Right kidney (tissue), 9 donors: ENCODE results near the gene ALG3.
A peak's percentile ranks its signal among the peaks of the same experiment; 100 is the strongest.
"Not testable (repeated sequence)": the region's sequence is repeated elsewhere in the genome, so short reads cannot be mapped to it uniquely, and the experiment has no call there.

Experiments
- DNase-seq: peaks from one replicate; pipeline ENCODE4 v3.0.0-alpha.2; 2016
- long read RNA-seq, 8 donors: transcript quantifications; one replicate each; lab custom pipeline, GENCODE V29; 2026

ALG3 gene
- long read RNA-seq, donor 1, transcript ALG3-201 (9 exons, 1,528 nt): major isoform, 6 of 14 reads
- long read RNA-seq, donor 1, partial matches to known transcripts: 5 of 14 reads
- long read RNA-seq, donor 1, other reads (novel, unspliced or antisense): 0 of 14 reads
- long read RNA-seq, donor 2, partial matches to known transcripts: 0 of 6 reads
- long read RNA-seq, donor 2, other reads (novel, unspliced or antisense): 0 of 6 reads
- long read RNA-seq, donor 3, partial matches to known transcripts: 0 of 6 reads
- long read RNA-seq, donor 3, other reads (novel, unspliced or antisense): 0 of 6 reads
- long read RNA-seq, donor 4, transcript ALG3-201 (9 exons, 1,528 nt): major isoform, 5 of 18 reads
- long read RNA-seq, donor 4, partial matches to known transcripts: 11 of 18 reads
- long read RNA-seq, donor 4, other reads (novel, unspliced or antisense): 0 of 18 reads
- long read RNA-seq, donor 5, transcript ALG3-201 (9 exons, 1,528 nt): major isoform, 12 of 24 reads
- long read RNA-seq, donor 5, partial matches to known transcripts: 0 of 24 reads
- long read RNA-seq, donor 5, other reads (novel, unspliced or antisense): 8 of 24 reads
- long read RNA-seq, donor 6, partial matches to known transcripts: 6 of 11 reads
- long read RNA-seq, donor 6, other reads (novel, unspliced or antisense): 0 of 11 reads
- long read RNA-seq, donor 7, transcript ALG3-201 (9 exons, 1,528 nt): major isoform, 11 of 34 reads
- long read RNA-seq, donor 7, partial matches to known transcripts: 12 of 34 reads
- long read RNA-seq, donor 7, other reads (novel, unspliced or antisense): 6 of 34 reads
- long read RNA-seq, donor 8, partial matches to known transcripts: 0 of 4 reads
- long read RNA-seq, donor 8, other reads (novel, unspliced or antisense): 0 of 4 reads

GRCh38 chr3:184248454-184249411, at the start of gene ALG3:
TSS of gene ALG3 (minus strand) at chr3:184248962. CDS start at chr3:184248940, 22 bp downstream.
- peak; percentile 86 for DNase-seq

GRCh38 chr3:184296616-184297015, 47.9 kb upstream of the ALG3 start:
- no peak for DNase-seq

- DNase-seq: no peak
These were observed 47.0 kb upstream of the ALG3 start for GRCh38 chr3:184295771-184296170.

GRCh38 chr3:184291738-184292445, 43.1 kb upstream of the ALG3 start:
- DNase-seq: no peak

- DNase-seq: no peak
These were observed 42.4 kb upstream of the ALG3 start for GRCh38 chr3:184291044-184291737.

- DNase-seq: no peak
These were observed 41.6 kb upstream of the ALG3 start for GRCh38 chr3:184290331-184290730.

GRCh38 chr3:184289426-184289938, 40.7 kb upstream of the ALG3 start:
- no peak for DNase-seq

GRCh38 chr3:184284696-184285095, 35.9 kb upstream of the ALG3 start:
- no peak for DNase-seq

- DNase-seq: no peak
These were observed 34.9 kb upstream of the ALG3 start for GRCh38 chr3:184283681-184284080.

GRCh38 chr3:184282941-184283340, 34.2 kb upstream of the ALG3 start:
- DNase-seq: no peak

GRCh38 chr3:184277366-184277765, 28.6 kb upstream of the ALG3 start:
- no peak for DNase-seq

- DNase-seq: no peak
These were observed 27.5 kb upstream of the ALG3 start, which contains the start of gene ECE2 for GRCh38 chr3:184275961-184276910. TSS of gene ECE2 (plus strand) at chr3:184276022. CDS start at chr3:184276154, 132 bp downstream.

GRCh38 chr3:184275381-184275701, 26.6 kb upstream of the ALG3 start:
- no peak for DNase-seq

GRCh38 chr3:184272269-184272668, 23.5 kb upstream of the ALG3 start:
- DNase-seq: no peak

GRCh38 chr3:184267249-184267648, 18.5 kb upstream of the ALG3 start:
- not testable (repeated sequence) for DNase-seq

GRCh38 chr3:184262764-184263179, 14.0 kb upstream of the ALG3 start:
- peak; percentile 21 for DNase-seq

- peak; percentile 40 for DNase-seq
These were observed 13.3 kb upstream of the ALG3 start for GRCh38 chr3:184261854-184262763.

- DNase-seq: no peak
These were observed 12.6 kb upstream of the ALG3 start, which contains the start of gene CAMK2N2 for GRCh38 chr3:184261270-184261853. TSS of gene CAMK2N2 (minus strand) at chr3:184261553. CDS start at chr3:184261285, 268 bp downstream.
